ENCODE results near the gene ADAM10. TPM values are rescaled to one million over a fixed set of nuclear protein-coding genes. Genes with fewer than 3 reads are reported as not detected.

Gene ADAM10
- polyA plus RNA-seq, 3 donors = 66.0 to 269 (median 149) TPM

GRCh38 chr15:58742022-58742813 lies 7.3 kb downstream of the ADAM10 start:
- H3K4me1 ChIP-seq (ENCODE audit: control insufficient read depth in 1 of 2, insufficient read depth in 2 of 2, low read length in 2 of 2) = peaks cover 54 to 77% of the 10 kb centered on the region in 2 donors
- Mint-ChIP-seq H3K27me3 (ENCODE audit: low read depth in 3 of 3) (no peaks in the 10 kb centered on the region), H3K27ac (peak overlapping the region in 4 of 7 donors; percentile 27 to 73 (median 47)), H3K36me3 (peaks cover 10 to 14% of the 10 kb centered on the region in 2 donors), H3K4me1 (peaks cover 78% of the 10 kb centered on the region), H3K9me3 (no peaks in the 10 kb centered on the region), H3K4me3 (no peak overlapping the region)
- H3K9ac ChIP-seq (ENCODE audit: insufficient read depth, low read length, poor library complexity, severe bottlenecking) = no peak overlapping the region
- no peak overlapping the region for H2AFZ ChIP-seq (ENCODE audit: insufficient read depth, low read depth, low read length, poor library complexity, severe bottlenecking)
- H3K79me2 ChIP-seq (ENCODE audit: insufficient read depth, low read length) = peaks cover 97% of the 10 kb centered on the region
- TF ChIP-seq, protein P1, sequence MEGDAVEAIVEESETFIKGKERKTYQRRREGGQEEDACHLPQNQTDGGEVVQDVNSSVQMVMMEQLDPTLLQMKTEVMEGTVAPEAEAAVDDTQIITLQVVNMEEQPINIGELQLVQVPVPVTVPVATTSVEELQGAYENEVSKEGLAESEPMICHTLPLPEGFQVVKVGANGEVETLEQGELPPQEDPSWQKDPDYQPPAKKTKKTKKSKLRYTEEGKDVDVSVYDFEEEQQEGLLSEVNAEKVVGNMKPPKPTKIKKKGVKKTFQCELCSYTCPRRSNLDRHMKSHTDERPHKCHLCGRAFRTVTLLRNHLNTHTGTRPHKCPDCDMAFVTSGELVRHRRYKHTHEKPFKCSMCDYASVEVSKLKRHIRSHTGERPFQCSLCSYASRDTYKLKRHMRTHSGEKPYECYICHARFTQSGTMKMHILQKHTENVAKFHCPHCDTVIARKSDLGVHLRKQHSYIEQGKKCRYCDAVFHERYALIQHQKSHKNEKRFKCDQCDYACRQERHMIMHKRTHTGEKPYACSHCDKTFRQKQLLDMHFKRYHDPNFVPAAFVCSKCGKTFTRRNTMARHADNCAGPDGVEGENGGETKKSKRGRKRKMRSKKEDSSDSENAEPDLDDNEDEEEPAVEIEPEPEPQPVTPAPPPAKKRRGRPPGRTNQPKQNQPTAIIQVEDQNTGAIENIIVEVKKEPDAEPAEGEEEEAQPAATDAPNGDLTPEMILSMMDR (IDR thresholded peaks at IDR 0.05) = no peak
- H3K4me2 ChIP-seq (replicated peaks; ENCODE audit: extremely low read depth, low read length, poor library complexity, severe bottlenecking) = no peak overlapping the region
- H3K27ac ChIP-seq (ENCODE audit: low read depth in 1 of 2, low read length in 2 of 2) = peak overlapping the region in 1 of 2 donors; percentile 21
- H3K36me3 ChIP-seq (replicated peaks in 1 of 2; ENCODE audit: control insufficient read depth in 1 of 2, insufficient read depth in 2 of 2, low read length in 2 of 2) = no peaks in the 10 kb centered on the region
- no peak overlapping the region for H3K4me3 ChIP-seq (replicated peaks in 1 of 3; ENCODE audit: low read depth in 2 of 3, low read length in 3 of 3)
- H4K20me1 ChIP-seq (ENCODE audit: insufficient read depth, low read length) = peaks cover 74% of the 10 kb centered on the region
- no peaks in the 10 kb centered on the region for H3K9me3 ChIP-seq (replicated peaks in 1 of 2; ENCODE audit: control insufficient read depth in 1 of 2, insufficient read depth in 1 of 2, low read length in 2 of 2)
- DNase-seq = peak in 1 of 3 donors; percentile 15
- no peaks in the 10 kb centered on the region for H3K27me3 ChIP-seq (ENCODE audit: control insufficient read depth in 2 of 2, insufficient read depth in 2 of 2, low read length in 2 of 2)
- WGBS (ENCODE audit: insufficient coverage) = 100% methylated on average over 2 of the region's 8 CpGs
- intact Hi-C loops (cut with micrococcal nuclease) = loop anchor here (10.0 kb wide), 2 partner anchors 57 to 217 kb away; no protein-coding TSS in a partner anchor

DNA sequence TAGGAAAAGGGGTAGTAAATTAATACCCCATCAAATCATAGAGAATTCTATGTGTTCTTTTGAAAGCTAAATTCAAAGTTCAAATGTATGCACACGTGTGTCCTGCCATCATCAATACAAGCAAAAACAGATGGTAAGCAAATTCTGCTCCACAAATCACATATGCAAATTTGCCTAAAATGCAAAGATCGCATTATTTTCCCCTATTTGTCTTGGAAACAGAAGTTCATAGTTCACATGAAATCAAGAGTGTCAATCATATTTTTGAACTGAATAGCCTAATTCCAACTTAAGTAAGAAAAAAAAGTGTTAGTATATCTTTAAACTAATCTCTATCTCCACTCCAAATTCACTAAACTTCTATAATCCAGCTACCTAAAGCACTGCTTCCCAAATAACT lies 8.5 kb downstream of the ADAM10 start:
- Mint-ChIP-seq H3K27me3 (ENCODE audit: low read depth in 3 of 3) (no peaks in the 10 kb centered on the region), H3K4me1 (peaks cover 80% of the 10 kb centered on the region), H3K4me3 (no peak overlapping the region), H3K27ac (peak overlapping the region in 2 of 7 donors; percentile 46 to 73), H3K9me3 (no peaks in the 10 kb centered on the region), H3K36me3 (peaks cover 9 to 14% of the 10 kb centered on the region in 2 donors)
- H3K79me2 ChIP-seq (ENCODE audit: insufficient read depth, low read length) = peaks cover 97% of the 10 kb centered on the region
- peaks cover 51 to 77% of the 10 kb centered on the region in 2 donors for H3K4me1 ChIP-seq (ENCODE audit: control insufficient read depth in 1 of 2, insufficient read depth in 2 of 2, low read length in 2 of 2)
- H3K36me3 ChIP-seq (replicated peaks in 1 of 2; ENCODE audit: control insufficient read depth in 1 of 2, insufficient read depth in 2 of 2, low read length in 2 of 2) = no peaks in the 10 kb centered on the region
- WGBS (ENCODE audit: insufficient coverage) = no CpG with 5 or more reads among the region's 2 CpGs
- no peak overlapping the region for H2AFZ ChIP-seq (ENCODE audit: insufficient read depth, low read depth, low read length, poor library complexity, severe bottlenecking)
- no peak overlapping the region for H3K4me2 ChIP-seq (replicated peaks; ENCODE audit: extremely low read depth, low read length, poor library complexity, severe bottlenecking)
- H4K20me1 ChIP-seq (ENCODE audit: insufficient read depth, low read length) = peaks cover 62% of the 10 kb centered on the region
- no peak overlapping the region for H3K4me3 ChIP-seq (replicated peaks in 1 of 3; ENCODE audit: low read depth in 2 of 3, low read length in 3 of 3)
- intact Hi-C loops (cut with micrococcal nuclease) = loop anchor here (10.0 kb wide), 2 partner anchors 56 to 216 kb away; no protein-coding TSS in a partner anchor
- H3K27ac ChIP-seq (ENCODE audit: low read depth in 1 of 2, low read length in 2 of 2) = peak overlapping the region in 1 of 2 donors; percentile 21
- H3K9me3 ChIP-seq (replicated peaks in 1 of 2; ENCODE audit: control insufficient read depth in 1 of 2, insufficient read depth in 1 of 2, low read length in 2 of 2) = no peaks in the 10 kb centered on the region
- no peak overlapping the region for H3K9ac ChIP-seq (ENCODE audit: insufficient read depth, low read length, poor library complexity, severe bottlenecking)
- no peak for DNase-seq
- TF ChIP-seq, protein P1 (IDR thresholded peaks at IDR 0.05) = no peak
- H3K27me3 ChIP-seq (ENCODE audit: control insufficient read depth in 2 of 2, insufficient read depth in 2 of 2, low read length in 2 of 2) = no peaks in the 10 kb centered on the region
